ENCODE data around the gene KHDC4. TPM values are rescaled to one million over a fixed set of nuclear protein-coding genes. Genes with fewer than 3 reads are reported as not detected.
"Not testable (repeated sequence)": the region's sequence is repeated elsewhere in the genome, so short reads cannot be mapped to it uniquely, and the experiment has no call there.

Gene KHDC4
- total RNA-seq, 4 donors from 2014 or later = 46.8 to 82.8 (median 67.7) TPM

DNA sequence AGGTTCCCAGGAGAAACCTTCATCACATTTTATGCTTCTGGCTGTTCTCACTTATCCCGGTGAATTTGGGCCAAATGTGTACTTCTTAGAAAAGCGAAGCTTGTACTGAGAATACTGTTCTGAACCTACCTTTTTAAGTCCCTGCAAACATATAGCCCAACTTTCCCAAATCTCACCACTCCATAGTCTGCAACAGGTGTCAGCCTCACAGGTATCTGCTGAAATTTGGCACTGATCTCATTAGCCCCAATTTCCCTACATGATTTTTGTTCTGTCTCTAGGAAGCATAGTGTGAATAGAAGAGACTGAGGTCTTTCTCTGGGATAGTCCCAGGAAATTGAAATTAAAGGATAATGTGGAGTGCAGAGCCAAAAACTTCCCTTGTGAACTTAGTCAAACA lies 34.5 kb downstream of the KHDC4 start:
- H3K36me3 ChIP-seq = peaks cover 5 to 89% (median 20%) of the 10 kb centered on the region in 3 donors

DNA sequence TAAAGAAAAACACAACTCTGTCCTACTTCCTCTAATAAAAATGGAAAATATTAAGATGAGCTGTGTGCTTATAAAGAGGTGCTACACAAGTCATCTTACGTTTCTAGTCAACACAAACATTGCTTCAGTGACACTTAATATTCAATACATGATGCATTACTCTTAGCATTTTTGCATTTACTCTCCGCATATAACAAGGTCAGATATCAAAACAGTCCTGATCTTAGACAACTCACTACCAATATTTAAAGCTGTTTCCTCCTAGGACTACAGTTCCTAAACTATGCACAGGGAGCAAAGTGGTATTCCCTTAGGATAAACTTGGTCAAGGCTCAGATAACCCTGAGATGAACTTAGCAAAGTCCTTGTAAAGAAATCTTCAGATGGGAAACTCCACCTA lies 35.3 kb downstream of the KHDC4 start:
- H3K36me3 ChIP-seq = peaks cover 5 to 81% (median 12%) of the 10 kb centered on the region in 3 donors
- H3K9me3 ChIP-seq = no peaks in the 10 kb centered on the region
- no peak overlapping the region for H3K4me3 ChIP-seq
- TF ChIP-seq, protein P1, sequence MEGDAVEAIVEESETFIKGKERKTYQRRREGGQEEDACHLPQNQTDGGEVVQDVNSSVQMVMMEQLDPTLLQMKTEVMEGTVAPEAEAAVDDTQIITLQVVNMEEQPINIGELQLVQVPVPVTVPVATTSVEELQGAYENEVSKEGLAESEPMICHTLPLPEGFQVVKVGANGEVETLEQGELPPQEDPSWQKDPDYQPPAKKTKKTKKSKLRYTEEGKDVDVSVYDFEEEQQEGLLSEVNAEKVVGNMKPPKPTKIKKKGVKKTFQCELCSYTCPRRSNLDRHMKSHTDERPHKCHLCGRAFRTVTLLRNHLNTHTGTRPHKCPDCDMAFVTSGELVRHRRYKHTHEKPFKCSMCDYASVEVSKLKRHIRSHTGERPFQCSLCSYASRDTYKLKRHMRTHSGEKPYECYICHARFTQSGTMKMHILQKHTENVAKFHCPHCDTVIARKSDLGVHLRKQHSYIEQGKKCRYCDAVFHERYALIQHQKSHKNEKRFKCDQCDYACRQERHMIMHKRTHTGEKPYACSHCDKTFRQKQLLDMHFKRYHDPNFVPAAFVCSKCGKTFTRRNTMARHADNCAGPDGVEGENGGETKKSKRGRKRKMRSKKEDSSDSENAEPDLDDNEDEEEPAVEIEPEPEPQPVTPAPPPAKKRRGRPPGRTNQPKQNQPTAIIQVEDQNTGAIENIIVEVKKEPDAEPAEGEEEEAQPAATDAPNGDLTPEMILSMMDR (IDR thresholded peaks at IDR 0.05) = no peak
- TF ChIP-seq EP300 (IDR thresholded peaks at IDR 0.05) = no peak
- TF ChIP-seq POLR2A (IDR thresholded peaks at IDR 0.05) = no peak
- 50 to 70% methylated on average over 2 of the region's 2 CpGs for WGBS, 2 donors
- no peaks in the 10 kb centered on the region for H3K27me3 ChIP-seq
- peaks cover 0 to 6% (median 3%) of the 10 kb centered on the region in 4 donors for H3K4me1 ChIP-seq
- peak overlapping the region in 1 of 4 donors; percentile 9 for H3K27ac ChIP-seq
- no peak for DNase-seq (ENCODE audit: low spot score in 2 of 2)

More for the DNA sequence above, 34.5 kb downstream of the KHDC4 start:
- WGBS, 2 donors = 86 to 88% methylated on average over 2 of the region's 2 CpGs
- no peaks in the 10 kb centered on the region for H3K9me3 ChIP-seq
- no peaks in the 10 kb centered on the region for H3K27me3 ChIP-seq
- no peak for DNase-seq (ENCODE audit: low spot score in 2 of 2)
- no peak overlapping the region for H3K27ac ChIP-seq
- H3K4me3 ChIP-seq = no peak overlapping the region
- TF ChIP-seq POLR2A (IDR thresholded peaks at IDR 0.05) (no peak), EP300 (IDR thresholded peaks at IDR 0.05) (no peak)
- TF ChIP-seq, protein P1 (IDR thresholded peaks at IDR 0.05) = no peak
- H3K4me1 ChIP-seq = no peaks in the 10 kb centered on the region

DNA sequence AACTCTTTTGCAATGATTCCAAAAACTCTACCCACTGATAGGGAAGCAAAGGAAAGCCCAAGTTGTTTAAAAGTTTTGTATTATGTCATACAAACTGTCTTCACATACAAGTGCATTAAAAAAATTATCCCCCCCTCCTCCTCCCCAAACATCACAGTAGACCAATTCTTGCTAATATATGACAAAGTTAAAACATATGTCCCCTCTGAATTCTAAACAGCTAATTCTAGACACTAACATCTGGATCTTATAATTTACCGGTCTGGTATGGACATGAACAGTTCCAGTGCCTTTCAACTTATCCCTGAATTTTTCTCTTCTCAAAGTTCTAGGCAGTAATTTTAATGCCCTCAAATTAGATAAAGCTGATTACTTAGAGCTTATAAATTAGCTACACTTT lies 36.5 kb downstream of the KHDC4 start:
- no peak for TF ChIP-seq POLR2A (IDR thresholded peaks at IDR 0.05)
- TF ChIP-seq EP300 (IDR thresholded peaks at IDR 0.05) = no peak
- TF ChIP-seq, protein P1 (IDR thresholded peaks at IDR 0.05) = no peak
- Histone ChIP-seq H3K36me3 (peaks cover 2 to 70% (median 10%) of the 10 kb centered on the region in 3 donors), H3K4me1 (peaks cover 0 to 17% (median 14%) of the 10 kb centered on the region in 4 donors), H3K27me3 (no peaks in the 10 kb centered on the region), H3K9me3 (no peaks in the 10 kb centered on the region), H3K27ac (no peak overlapping the region), H3K4me3 (no peak overlapping the region)
- 72 to 82% methylated on average over 1 of the region's 1 CpG for WGBS, 2 donors
- no peak for DNase-seq (ENCODE audit: low spot score in 2 of 2)

DNA sequence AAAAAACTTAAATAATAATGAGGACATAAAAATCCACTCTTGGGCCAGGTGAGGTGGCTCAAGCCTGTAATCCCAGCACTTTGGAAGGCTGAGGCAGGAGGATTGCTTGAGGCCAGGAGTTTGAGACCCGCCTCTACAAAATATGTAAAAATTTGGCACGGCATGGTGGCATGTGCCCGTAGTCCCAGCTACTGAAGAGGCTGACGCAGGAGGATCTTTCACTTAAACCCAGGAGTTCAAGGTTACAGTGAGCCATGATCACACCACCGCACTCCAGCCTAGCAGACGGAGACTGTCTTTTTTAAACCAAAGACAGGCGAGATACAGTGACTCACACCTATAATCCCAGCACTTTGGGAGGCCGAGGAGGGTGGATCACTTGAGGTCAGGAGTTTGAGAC lies 37.7 kb downstream of the KHDC4 start:
- H3K4me3 ChIP-seq; DNase-seq (ENCODE audit: low spot score in 2 of 2); H3K27ac ChIP-seq; H3K27me3 ChIP-seq; H3K9me3 ChIP-seq: not testable (repeated sequence)
- H3K36me3 ChIP-seq = peaks cover 0 to 57% (median 7%) of the 10 kb centered on the region in 3 donors
- WGBS, 2 donors = 91 to 97% methylated on average over 8 of the region's 8 CpGs
- H3K4me1 ChIP-seq = peaks cover 0 to 23% (median 16%) of the 10 kb centered on the region in 4 donors

DNA sequence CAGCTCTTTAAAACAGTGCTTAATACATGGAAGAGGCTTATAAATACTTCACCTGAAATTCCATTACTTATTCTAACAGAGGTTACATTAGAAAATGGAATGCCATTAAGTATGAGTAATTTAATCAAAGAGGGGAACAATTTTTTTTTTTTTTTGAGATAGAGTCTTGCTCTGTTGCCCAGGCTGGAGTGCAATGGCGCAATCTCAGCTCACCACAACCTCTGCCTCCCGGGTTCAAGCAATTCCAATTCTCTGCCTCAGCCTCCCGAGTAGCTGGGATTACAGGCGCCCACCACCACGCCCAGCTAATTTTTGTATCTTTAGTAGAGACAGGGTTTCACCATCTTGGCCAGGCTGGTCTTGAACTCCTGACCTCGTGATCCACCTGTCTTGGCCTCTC lies 38.6 kb downstream of the KHDC4 start:
- 97% methylated on average over 6 of the region's 6 CpGs for WGBS, 2 donors
- peaks cover 0 to 23% (median 16%) of the 10 kb centered on the region in 4 donors for H3K4me1 ChIP-seq
- peaks cover 0 to 48% (median 5%) of the 10 kb centered on the region in 3 donors for H3K36me3 ChIP-seq
- H3K4me3 ChIP-seq; DNase-seq (ENCODE audit: low spot score in 2 of 2); H3K27me3 ChIP-seq; H3K27ac ChIP-seq; H3K9me3 ChIP-seq: not testable (repeated sequence)

DNA sequence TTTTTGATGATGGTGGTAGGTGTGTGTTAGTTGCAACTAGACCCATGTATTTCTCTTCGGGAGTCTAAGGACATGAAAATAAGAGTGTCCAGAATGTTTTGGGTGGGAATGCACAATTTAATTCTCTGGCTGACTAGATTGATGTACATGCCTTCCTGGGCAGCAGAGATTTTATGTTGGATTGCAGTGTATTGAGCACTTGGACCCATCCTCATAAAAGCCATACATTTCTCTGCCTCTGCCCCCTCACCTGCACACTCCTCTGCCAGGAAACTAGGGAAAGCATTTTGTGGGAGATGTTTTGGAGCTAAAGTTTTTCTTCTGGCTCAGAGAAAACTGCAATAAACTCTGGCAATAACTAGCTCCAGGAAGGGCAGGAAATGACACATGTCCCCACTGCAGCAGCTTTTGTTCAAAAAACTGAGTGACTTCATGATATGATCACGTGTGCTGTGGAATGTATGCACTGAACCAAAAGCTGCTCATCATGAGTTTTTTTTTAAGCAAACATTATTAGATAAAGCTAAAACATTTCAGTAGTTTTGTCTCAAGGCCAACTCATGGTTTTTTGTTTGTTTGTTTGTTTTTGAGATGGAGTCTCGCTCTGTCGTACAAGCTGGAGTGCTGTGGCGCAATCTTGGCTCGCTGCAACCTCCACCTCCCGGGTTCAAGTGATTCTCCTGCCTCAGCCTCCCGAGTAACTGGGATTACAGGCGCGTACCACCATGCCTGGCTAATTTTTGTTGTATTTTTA lies 40.6 kb downstream of the KHDC4 start:
- DNase-seq (ENCODE audit: low spot score in 2 of 2) = no peak
- H3K27ac ChIP-seq = peak overlapping the region; percentile 44 to 92 (median 68)
- TF ChIP-seq, protein P1 (IDR thresholded peaks at IDR 0.05) = no peak
- TF ChIP-seq EP300 (IDR thresholded peaks at IDR 0.05) = peak; percentile 46 to 75
- TF ChIP-seq POLR2A (IDR thresholded peaks at IDR 0.05) = no peak

More for the DNA sequence above, 40.6 kb downstream of the KHDC4 start:
- H3K27me3 ChIP-seq = no peaks in the 10 kb centered on the region
- H3K4me1 ChIP-seq = peaks cover 0 to 23% (median 16%) of the 10 kb centered on the region in 4 donors
- H3K9me3 ChIP-seq = no peaks in the 10 kb centered on the region
- 62 to 63% methylated on average over 10 of the region's 10 CpGs for WGBS, 2 donors
- H3K4me3 ChIP-seq = no peak overlapping the region
- H3K36me3 ChIP-seq = peaks cover 0 to 28% (median 0%) of the 10 kb centered on the region in 3 donors

All from tibial nerve (tissue), 4 donors.